Vagina (tissue), 2 donors: ENCODE results near the gene NEB. TPM values are rescaled to one million over a fixed set of nuclear protein-coding genes. Genes with fewer than 3 reads are reported as not detected.

Source experiments
- DNase-seq, 2 donors: peaks; one replicate each; pipeline ENCODE4 v3.0.0-alpha.2; 2017; ENCODE audit errors: extremely low spot score in 2 of 2
- H3K27ac ChIP-seq: fragments of 200-600 bp; sonication (generic); one replicate; pipeline ENCODE4 v1.5.1; 2019
- H3K27me3 ChIP-seq: fragments of 200-600 bp; sonication (generic); one replicate; pipeline ENCODE4 v1.5.1; 2019
- H3K36me3 ChIP-seq, 2 donors: fragments of 200-600 bp; sonication (generic); one replicate each; pipeline ENCODE4 v1.5.1; 2017 to 2019
- H3K4me1 ChIP-seq: fragments of 200-600 bp; sonication (generic); one replicate; pipeline ENCODE4 v1.5.1; 2019
- H3K4me3 ChIP-seq, 2 donors: fragments of 200-600 bp; sonication (generic); 1 replicate in 1 of 2; 2 replicates in 1 of 2; pipeline ENCODE4 v1.5.1; 2016 to 2019
- H3K9me3 ChIP-seq: fragments of 200-600 bp; sonication (generic); one replicate; pipeline ENCODE4 v1.5.1; 2019
- CTCF ChIP-seq, 3 experiments: fragments of 450-650 bp in 2 of 3; fragments of 200-600 bp in 1 of 3; sonication (generic) in 1 of 3; IDR thresholded peaks; one replicate each; pipeline ENCODE4 v1.5.1; 2017 to 2019; ENCODE audit warnings: antibody characterized with exemption in 3 of 3, mild to moderate bottlenecking in 2 of 3, moderate library complexity in 2 of 3
- POLR2A ChIP-seq, 2 donors: fragments of 450-650 bp; IDR thresholded peaks; one replicate each; pipeline ENCODE4 v1.6.1; 2017; ENCODE audit warnings: antibody characterized with exemption in 2 of 2, mild to moderate bottlenecking in 2 of 2, moderate library complexity in 2 of 2
- POLR2AphosphoS5 ChIP-seq, 2 donors: sonication (generic); formaldehyde crosslinking; IDR thresholded peaks; one replicate each; pipeline ENCODE4 v1.9.0; 2017; ENCODE audit warnings: antibody characterized with exemption in 2 of 2, mild to moderate bottlenecking in 2 of 2, low read depth in 1 of 2; ENCODE audit not compliant: insufficient read depth in 1 of 2
- intact Hi-C: fragments of 100-400 bp; cut with DNase I; formaldehyde crosslinking; loops from one replicate; pipeline ENCODE4 v1.15.1; 2023
- total RNA-seq: library from RNA; depleted of rRNA; stranded (reverse); fragments of >200 nt; gene quantifications from one replicate; pipeline ENCODE4 v1.2.3, GENCODE V29; 2016

The NEB gene
- total RNA-seq, 1 donor from 2014 or later = 0.98 TPM

- H3K36me3 ChIP-seq = no peaks in the 10 kb centered on the region
- H3K4me1 ChIP-seq = no peaks in the 10 kb centered on the region
- TF ChIP-seq CTCF (IDR thresholded peaks at IDR 0.05) (no peak), POLR2AphosphoS5 (IDR thresholded peaks at IDR 0.05; ENCODE audit: insufficient read depth in 1 of 2, low read depth in 1 of 2) (no peak), POLR2A (IDR thresholded peaks at IDR 0.05) (no peak)
- H3K4me3 ChIP-seq = no peak overlapping the region
- no peak for DNase-seq
- H3K27me3 ChIP-seq = no peaks in the 10 kb centered on the region
- no peaks in the 10 kb centered on the region for H3K9me3 ChIP-seq
- intact Hi-C loops = no loop called here
- no peak overlapping the region for H3K27ac ChIP-seq
These were observed 182.7 kb downstream of the NEB start for GRCh38 chr2:151551556-151551955.

GRCh38 chr2:151549191-151549590, 185.1 kb downstream of the NEB start:
- TF ChIP-seq CTCF (IDR thresholded peaks at IDR 0.05) (no peak), POLR2A (IDR thresholded peaks at IDR 0.05) (no peak), POLR2AphosphoS5 (IDR thresholded peaks at IDR 0.05; ENCODE audit: insufficient read depth in 1 of 2, low read depth in 1 of 2) (no peak)
- Histone ChIP-seq H3K27ac (no peak overlapping the region), H3K4me3 (no peak overlapping the region), H3K27me3 (no peaks in the 10 kb centered on the region), H3K36me3 (no peaks in the 10 kb centered on the region), H3K4me1 (no peaks in the 10 kb centered on the region), H3K9me3 (no peaks in the 10 kb centered on the region)
- intact Hi-C loops = no loop called here
- no peak for DNase-seq

GRCh38 chr2:151544449-151544848, 189.8 kb downstream of the NEB start:
- Histone ChIP-seq H3K4me1 (no peaks in the 10 kb centered on the region), H3K4me3 (no peak overlapping the region), H3K36me3 (no peaks in the 10 kb centered on the region), H3K9me3 (no peaks in the 10 kb centered on the region), H3K27me3 (no peaks in the 10 kb centered on the region), H3K27ac (no peak overlapping the region)
- intact Hi-C loops = no loop called here
- no peak for DNase-seq
- TF ChIP-seq POLR2A (IDR thresholded peaks at IDR 0.05) (no peak), POLR2AphosphoS5 (IDR thresholded peaks at IDR 0.05; ENCODE audit: insufficient read depth in 1 of 2, low read depth in 1 of 2) (no peak), CTCF (IDR thresholded peaks at IDR 0.05) (no peak)

GRCh38 chr2:151543876-151544275, 190.4 kb downstream of the NEB start:
- Histone ChIP-seq H3K4me1 (no peaks in the 10 kb centered on the region), H3K9me3 (no peaks in the 10 kb centered on the region), H3K27me3 (no peaks in the 10 kb centered on the region), H3K4me3 (no peak overlapping the region), H3K36me3 (no peaks in the 10 kb centered on the region), H3K27ac (no peak overlapping the region)
- intact Hi-C loops = no loop called here
- no peak for TF ChIP-seq CTCF (IDR thresholded peaks at IDR 0.05)
- no peak for TF ChIP-seq POLR2A (IDR thresholded peaks at IDR 0.05)
- no peak for TF ChIP-seq POLR2AphosphoS5 (IDR thresholded peaks at IDR 0.05; ENCODE audit: insufficient read depth in 1 of 2, low read depth in 1 of 2)
- no peak for DNase-seq

GRCh38 chr2:151534001-151534400, 200.3 kb downstream of the NEB start:
- no peak for DNase-seq
- Histone ChIP-seq H3K4me1 (no peaks in the 10 kb centered on the region), H3K27me3 (no peaks in the 10 kb centered on the region), H3K4me3 (no peak overlapping the region), H3K27ac (no peak overlapping the region), H3K9me3 (no peaks in the 10 kb centered on the region), H3K36me3 (no peaks in the 10 kb centered on the region)
- no peak for TF ChIP-seq POLR2AphosphoS5 (IDR thresholded peaks at IDR 0.05; ENCODE audit: insufficient read depth in 1 of 2, low read depth in 1 of 2)
- TF ChIP-seq POLR2A (IDR thresholded peaks at IDR 0.05) = no peak
- no peak for TF ChIP-seq CTCF (IDR thresholded peaks at IDR 0.05)
- intact Hi-C loops = no loop called here
